Effector memory CD8-positive, alpha-beta T cell (primary cell): ENCODE data around the gene C12orf76.

Source experiments
- ATAC-seq: fragments of 150-1000 bp; cut with Tn5 transposase; replicated peaks from 2 replicates; pipeline ENCODE4 v1.10.0; 2021; ENCODE audit warnings: mild to moderate bottlenecking, moderate library complexity
- DNase-seq, 3 experiments: peaks; one replicate each; pipeline ENCODE4 v3.0.0; 2021
- H3K27ac Mint-ChIP-seq, 2 donors: one replicate each; pipeline ENCODE4 v1.8.0; 2022; ENCODE audit warnings: mild to moderate bottlenecking in 2 of 2, mixed read lengths in 2 of 2, moderate library complexity in 2 of 2
- H3K27me3 Mint-ChIP-seq, 2 donors: one replicate each; pipeline ENCODE4 v1.8.0; 2022; ENCODE audit warnings: mixed read lengths in 2 of 2
- H3K36me3 Mint-ChIP-seq: one replicate; pipeline ENCODE4 v1.8.0; 2022; ENCODE audit warnings: mild to moderate bottlenecking, moderate library complexity, mixed read lengths; ENCODE audit not compliant: insufficient read depth
- H3K4me1 Mint-ChIP-seq, 2 donors: one replicate each; pipeline ENCODE4 v1.8.0; 2022; ENCODE audit warnings: low read depth in 2 of 2, mixed read lengths in 2 of 2
- H3K4me3 Mint-ChIP-seq, 2 donors: one replicate each; pipeline ENCODE4 v1.8.0; 2022; ENCODE audit warnings: mild to moderate bottlenecking in 2 of 2, mixed read lengths in 2 of 2, moderate library complexity in 2 of 2
- H3K9me3 Mint-ChIP-seq, 2 donors: one replicate each; pipeline ENCODE4 v1.8.0; 2022; ENCODE audit warnings: mixed read lengths in 2 of 2

Gene C12orf76

DNA sequence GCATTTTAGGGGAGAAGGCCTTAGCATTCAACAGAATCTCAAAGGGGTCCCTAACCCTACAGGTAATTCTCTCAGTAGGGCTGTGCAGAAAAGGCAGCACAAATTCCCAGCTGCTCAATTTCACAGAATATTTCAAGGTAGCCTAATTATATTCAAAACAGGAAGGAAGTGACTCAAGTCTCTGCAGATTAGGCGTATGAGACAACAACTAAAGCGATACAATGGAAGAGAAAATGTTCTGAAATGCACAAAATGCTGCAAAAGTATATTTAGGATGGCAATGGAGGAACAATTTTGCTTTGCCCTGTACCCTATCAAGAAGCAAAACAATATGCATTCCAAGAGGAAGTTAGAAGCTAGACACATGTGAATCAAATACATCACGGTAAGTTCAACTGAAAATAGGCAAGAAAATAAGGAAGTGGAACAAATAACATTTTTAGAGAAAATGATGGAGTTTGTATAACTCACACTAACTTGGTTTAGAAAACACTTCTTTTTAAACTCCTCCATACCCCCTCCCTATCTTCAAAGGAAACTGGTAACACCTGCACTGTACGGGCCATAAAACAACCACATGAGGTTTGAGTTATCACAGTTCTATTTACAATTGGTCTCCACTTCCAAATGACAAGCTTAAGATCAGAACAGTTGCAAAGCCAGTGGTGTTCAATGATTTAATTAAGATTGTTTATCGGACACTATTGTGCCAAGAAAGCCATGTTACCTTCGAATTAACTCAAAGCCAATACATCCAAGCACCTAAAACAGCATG lies 53.7 kb downstream of the C12orf76 start:
- DNase-seq = no peak
- peak; percentile 15 for ATAC-seq
- Mint-ChIP-seq H3K4me3 (peak overlapping the region; percentile 83 to 95), H3K9me3 (no peaks in the 10 kb centered on the region), H3K27me3 (no peaks in the 10 kb centered on the region), H3K27ac (peak overlapping the region; percentile 12 to 90), H3K36me3 (peaks cover 35% of the 10 kb centered on the region), H3K4me1 (peaks cover 26 to 47% of the 10 kb centered on the region in 2 donors)

- peaks cover 47% of the 10 kb centered on the region for H3K36me3 Mint-ChIP-seq
- ATAC-seq (no peak), DNase-seq (no peak)
- H3K4me3 Mint-ChIP-seq = peak overlapping the region in 1 of 2 donors; percentile 83
- no peaks in the 10 kb centered on the region for H3K27me3 Mint-ChIP-seq
- no peaks in the 10 kb centered on the region for H3K9me3 Mint-ChIP-seq
- peak overlapping the region; percentile 25 to 44 for H3K27ac Mint-ChIP-seq
- peaks cover 19 to 47% of the 10 kb centered on the region in 2 donors for H3K4me1 Mint-ChIP-seq
These were observed 55.2 kb downstream of the C12orf76 start for GRCh38 chr12:109993091-109993490.

DNA sequence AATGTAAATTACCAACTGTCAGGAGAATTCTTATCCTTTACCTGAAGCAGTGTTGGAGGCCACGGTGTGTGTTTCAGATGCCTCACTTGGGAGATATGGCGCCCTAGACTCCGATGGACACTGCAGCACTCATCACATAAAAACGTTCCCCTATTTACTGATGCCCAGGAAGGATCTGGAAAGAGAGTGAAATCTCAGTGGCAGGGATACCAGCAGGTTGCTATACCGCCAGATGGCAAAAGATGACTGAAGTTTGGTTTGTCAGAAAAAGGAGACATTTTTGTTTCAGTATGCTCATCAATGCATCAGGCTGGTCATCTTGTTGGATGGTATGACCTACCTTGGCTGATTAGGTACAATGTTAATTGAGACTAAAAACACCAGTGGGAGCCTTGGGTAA lies 56.7 kb downstream of the C12orf76 start:
- H3K9me3 Mint-ChIP-seq = no peaks in the 10 kb centered on the region
- H3K4me3 Mint-ChIP-seq = no peak overlapping the region
- ATAC-seq (no peak), DNase-seq (no peak)
- no peak overlapping the region for H3K27ac Mint-ChIP-seq
- H3K4me1 Mint-ChIP-seq = peaks cover 14 to 47% of the 10 kb centered on the region in 2 donors
- peaks cover 58% of the 10 kb centered on the region for H3K36me3 Mint-ChIP-seq
- no peaks in the 10 kb centered on the region for H3K27me3 Mint-ChIP-seq
